ENCODE data around the gene SUGCT.
A peak's percentile ranks its signal among the peaks of the same experiment; 100 is the strongest.

The SUGCT gene

GRCh38 chr7:40437936-40438634 is 303.3 kb downstream of the SUGCT start:
- TF ChIP-seq, protein P1, sequence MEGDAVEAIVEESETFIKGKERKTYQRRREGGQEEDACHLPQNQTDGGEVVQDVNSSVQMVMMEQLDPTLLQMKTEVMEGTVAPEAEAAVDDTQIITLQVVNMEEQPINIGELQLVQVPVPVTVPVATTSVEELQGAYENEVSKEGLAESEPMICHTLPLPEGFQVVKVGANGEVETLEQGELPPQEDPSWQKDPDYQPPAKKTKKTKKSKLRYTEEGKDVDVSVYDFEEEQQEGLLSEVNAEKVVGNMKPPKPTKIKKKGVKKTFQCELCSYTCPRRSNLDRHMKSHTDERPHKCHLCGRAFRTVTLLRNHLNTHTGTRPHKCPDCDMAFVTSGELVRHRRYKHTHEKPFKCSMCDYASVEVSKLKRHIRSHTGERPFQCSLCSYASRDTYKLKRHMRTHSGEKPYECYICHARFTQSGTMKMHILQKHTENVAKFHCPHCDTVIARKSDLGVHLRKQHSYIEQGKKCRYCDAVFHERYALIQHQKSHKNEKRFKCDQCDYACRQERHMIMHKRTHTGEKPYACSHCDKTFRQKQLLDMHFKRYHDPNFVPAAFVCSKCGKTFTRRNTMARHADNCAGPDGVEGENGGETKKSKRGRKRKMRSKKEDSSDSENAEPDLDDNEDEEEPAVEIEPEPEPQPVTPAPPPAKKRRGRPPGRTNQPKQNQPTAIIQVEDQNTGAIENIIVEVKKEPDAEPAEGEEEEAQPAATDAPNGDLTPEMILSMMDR (IDR thresholded peaks at IDR 0.05; ENCODE audit: extremely low read depth, insufficient read depth, missing control alignments) = no peak
- in situ Hi-C loops (cut with MboI; ENCODE audit: low pct_unique_long_range_greater_than_20kb, low sequenced_read_pairs, unreplicated experiment) = no loop called here
- no peak for DNase-seq (ENCODE audit: low spot score)

- in situ Hi-C loops (cut with MboI; ENCODE audit: low pct_unique_long_range_greater_than_20kb, low sequenced_read_pairs, unreplicated experiment) = no loop called here
Measured at GRCh38 chr7:40439686-40440085, 304.9 kb downstream of the SUGCT start.

DNA sequence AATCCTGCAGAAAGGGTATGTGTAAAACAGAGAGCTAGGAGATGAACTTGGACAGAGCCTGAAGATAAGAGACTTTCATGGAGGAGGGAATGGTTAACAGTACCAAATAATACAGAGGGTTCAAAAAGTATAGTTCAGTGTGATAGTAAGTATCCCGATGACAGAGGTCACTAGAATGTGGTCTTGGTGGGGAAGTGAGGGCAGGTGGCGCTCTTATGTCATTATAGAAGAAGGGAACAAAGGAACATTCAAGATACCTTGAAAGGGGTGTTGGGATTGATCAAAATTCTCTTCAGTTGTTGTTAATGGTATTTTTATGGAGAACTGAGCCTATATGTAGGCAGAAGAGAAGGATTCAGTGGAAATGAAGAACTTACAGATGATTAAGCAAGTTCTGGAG is 312.5 kb downstream of the SUGCT start:
- in situ Hi-C loops (cut with MboI; ENCODE audit: low pct_unique_long_range_greater_than_20kb, low sequenced_read_pairs, unreplicated experiment) = no loop called here
- no peak for DNase-seq (ENCODE audit: low spot score)
- TF ChIP-seq, protein P1 (IDR thresholded peaks at IDR 0.05; ENCODE audit: extremely low read depth, insufficient read depth, missing control alignments) = peak; percentile 35

More at GRCh38 chr7:40439686-40440085, 304.9 kb downstream of the SUGCT start:
- TF ChIP-seq, protein P1 (IDR thresholded peaks at IDR 0.05; ENCODE audit: extremely low read depth, insufficient read depth, missing control alignments) = no peak
- DNase-seq (ENCODE audit: low spot score) = no peak

DNA sequence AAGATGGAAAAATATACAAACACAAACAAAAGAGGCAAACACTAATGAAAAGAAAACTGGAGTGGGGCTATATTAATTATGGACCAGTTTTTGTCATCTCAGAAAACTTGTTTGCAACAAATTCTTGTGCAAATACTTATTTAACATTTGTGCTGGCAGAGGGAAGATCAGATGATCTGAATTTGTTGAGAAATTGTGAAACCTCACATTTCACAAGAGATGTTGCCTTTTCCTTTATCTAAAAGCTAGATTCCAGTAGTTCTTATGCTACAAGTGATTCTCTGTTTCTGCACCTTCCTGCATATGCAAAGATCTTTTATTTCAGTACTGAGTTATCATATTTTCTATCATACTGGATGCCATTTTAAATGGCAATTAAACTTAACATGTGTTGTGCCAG is 320.7 kb downstream of the SUGCT start:
- in situ Hi-C loops (cut with MboI; ENCODE audit: low pct_unique_long_range_greater_than_20kb, low sequenced_read_pairs, unreplicated experiment) = no loop called here
- TF ChIP-seq, protein P1 (IDR thresholded peaks at IDR 0.05; ENCODE audit: extremely low read depth, insufficient read depth, missing control alignments) = no peak
- no peak for DNase-seq (ENCODE audit: low spot score)

DNA sequence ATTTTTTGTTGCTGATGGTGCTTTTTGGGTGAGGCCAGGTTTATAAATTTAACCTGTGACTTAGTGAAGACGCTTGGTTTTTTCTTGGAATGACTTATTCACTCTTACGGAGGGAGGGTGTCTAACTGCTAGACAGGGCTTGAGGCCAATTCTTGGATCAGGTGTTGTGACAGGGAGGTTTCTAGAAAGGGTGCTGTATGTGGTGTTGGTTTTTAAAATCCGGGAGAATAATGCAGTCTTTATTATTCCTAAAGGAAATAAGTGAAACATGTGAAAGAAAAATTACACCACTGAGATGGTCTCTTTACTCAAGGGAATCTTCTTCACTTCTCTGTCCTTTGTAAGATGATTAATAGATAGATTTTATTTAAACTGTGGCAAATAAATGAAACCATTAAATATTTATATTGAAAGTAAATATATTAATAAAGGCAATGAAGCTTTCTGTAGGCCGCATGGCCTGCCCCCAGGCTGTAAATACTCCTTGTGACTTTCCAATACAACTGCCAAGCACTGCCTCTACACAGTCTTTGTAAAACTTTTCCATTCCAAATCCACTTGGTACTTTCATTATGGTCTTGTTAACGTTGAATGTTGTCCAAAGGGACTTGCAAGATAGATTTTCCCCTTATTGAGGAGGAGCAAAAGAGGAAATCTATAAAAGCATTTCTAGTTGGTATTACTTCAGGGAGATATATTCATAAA is 323.1 kb downstream of the SUGCT start:
- in situ Hi-C loops (cut with MboI; ENCODE audit: low pct_unique_long_range_greater_than_20kb, low sequenced_read_pairs, unreplicated experiment) = no loop called here
- TF ChIP-seq, protein P1 (IDR thresholded peaks at IDR 0.05; ENCODE audit: extremely low read depth, insufficient read depth, missing control alignments) = no peak
- no peak for DNase-seq (ENCODE audit: low spot score)

DNA sequence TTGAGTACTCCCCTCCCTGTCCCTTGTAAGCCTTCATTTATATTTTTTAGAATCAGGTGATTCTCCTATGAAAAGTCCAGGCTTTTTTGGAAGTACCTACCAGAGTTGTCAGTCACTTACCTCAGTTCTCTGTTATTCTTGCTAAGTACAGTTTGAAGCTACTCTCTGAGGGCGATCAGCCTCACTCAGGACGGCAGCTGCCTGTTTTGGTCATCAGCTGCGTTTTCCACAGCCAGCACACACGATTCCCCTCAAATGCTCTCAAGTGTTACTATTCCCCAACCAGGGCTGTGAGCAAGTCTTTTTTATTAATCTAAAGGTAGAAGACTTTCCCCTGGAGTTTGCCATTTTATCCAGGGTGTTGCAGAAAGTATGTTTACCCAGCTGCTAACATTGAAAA is 328.6 kb downstream of the SUGCT start:
- DNase-seq (ENCODE audit: low spot score) = no peak
- in situ Hi-C loops (cut with MboI; ENCODE audit: low pct_unique_long_range_greater_than_20kb, low sequenced_read_pairs, unreplicated experiment) = no loop called here
- TF ChIP-seq, protein P1 (IDR thresholded peaks at IDR 0.05; ENCODE audit: extremely low read depth, insufficient read depth, missing control alignments) = no peak

Measured in GM13977 (cell line).